ENCODE measurements around the gene SYT1. TPM values are rescaled to one million over a fixed set of nuclear protein-coding genes. Genes with fewer than 3 reads are reported as not detected.

SYT1 gene
- polyA plus RNA-seq, 1 experiment = 6.8 TPM

DNA sequence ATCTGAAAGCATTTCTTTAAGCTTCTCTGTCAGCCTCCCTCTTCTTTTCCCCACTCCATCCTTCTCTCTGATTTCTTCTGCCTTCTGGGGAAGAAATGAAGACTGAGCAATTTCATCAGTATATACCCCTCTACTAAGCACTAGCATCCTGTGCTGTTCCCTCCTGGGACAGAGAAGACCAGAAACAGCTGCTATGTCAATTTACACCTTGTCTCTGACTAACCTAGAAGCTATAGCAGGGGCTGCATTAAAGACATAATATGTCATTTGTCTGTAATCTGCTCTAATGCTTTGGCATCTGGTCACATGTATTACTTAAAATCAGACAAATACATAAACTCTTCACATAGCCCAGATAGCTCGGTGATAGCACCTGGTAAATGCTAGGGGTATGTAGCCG, 529.3 kb downstream of the SYT1 start:
- Histone ChIP-seq H3K27ac (ENCODE audit: low read depth, low read length) (no peak overlapping the region), H3K27me3 (ENCODE audit: control insufficient read depth, insufficient read depth, low read length) (no peaks in the 10 kb centered on the region), H3K4me3 (ENCODE audit: low read depth, low read length) (no peak overlapping the region), H3K9me3 (ENCODE audit: control insufficient read depth, insufficient read depth, low read length) (no peaks in the 10 kb centered on the region)
- no peak for DNase-seq (ENCODE audit: low read depth, low spot score)
- TF ChIP-seq, protein P1, sequence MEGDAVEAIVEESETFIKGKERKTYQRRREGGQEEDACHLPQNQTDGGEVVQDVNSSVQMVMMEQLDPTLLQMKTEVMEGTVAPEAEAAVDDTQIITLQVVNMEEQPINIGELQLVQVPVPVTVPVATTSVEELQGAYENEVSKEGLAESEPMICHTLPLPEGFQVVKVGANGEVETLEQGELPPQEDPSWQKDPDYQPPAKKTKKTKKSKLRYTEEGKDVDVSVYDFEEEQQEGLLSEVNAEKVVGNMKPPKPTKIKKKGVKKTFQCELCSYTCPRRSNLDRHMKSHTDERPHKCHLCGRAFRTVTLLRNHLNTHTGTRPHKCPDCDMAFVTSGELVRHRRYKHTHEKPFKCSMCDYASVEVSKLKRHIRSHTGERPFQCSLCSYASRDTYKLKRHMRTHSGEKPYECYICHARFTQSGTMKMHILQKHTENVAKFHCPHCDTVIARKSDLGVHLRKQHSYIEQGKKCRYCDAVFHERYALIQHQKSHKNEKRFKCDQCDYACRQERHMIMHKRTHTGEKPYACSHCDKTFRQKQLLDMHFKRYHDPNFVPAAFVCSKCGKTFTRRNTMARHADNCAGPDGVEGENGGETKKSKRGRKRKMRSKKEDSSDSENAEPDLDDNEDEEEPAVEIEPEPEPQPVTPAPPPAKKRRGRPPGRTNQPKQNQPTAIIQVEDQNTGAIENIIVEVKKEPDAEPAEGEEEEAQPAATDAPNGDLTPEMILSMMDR (IDR thresholded peaks at IDR 0.05; ENCODE audit: low read depth, low read length) = no peak
- ChIA-PET CTCF (no interaction called here), POLR2A (no interaction called here)

DNA sequence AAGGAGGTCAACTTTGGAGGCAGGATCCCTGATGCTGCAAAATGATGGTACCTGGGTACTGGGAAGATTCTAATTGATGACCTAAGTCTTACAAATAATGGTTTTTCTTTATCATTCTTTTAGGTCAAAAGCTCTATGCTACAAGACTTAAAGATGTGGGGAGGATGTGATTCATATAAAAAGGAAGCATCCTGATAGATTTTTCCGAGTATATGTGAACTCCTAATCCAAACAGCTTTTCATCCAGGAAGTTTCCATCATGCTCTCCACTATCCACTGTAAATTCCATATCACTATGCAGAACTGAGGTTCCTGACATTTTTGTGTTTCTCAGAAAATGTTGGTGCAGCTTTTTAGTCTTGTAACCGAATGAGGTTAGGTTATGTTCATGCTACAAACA, 533.0 kb downstream of the SYT1 start:
- H3K27ac ChIP-seq (ENCODE audit: low read depth, low read length) = no peak overlapping the region
- H3K4me3 ChIP-seq (ENCODE audit: low read depth, low read length) = no peak overlapping the region
- H3K9me3 ChIP-seq (ENCODE audit: control insufficient read depth, insufficient read depth, low read length) = no peaks in the 10 kb centered on the region
- H3K27me3 ChIP-seq (ENCODE audit: control insufficient read depth, insufficient read depth, low read length) = no peaks in the 10 kb centered on the region
- TF ChIP-seq, protein P1 (IDR thresholded peaks at IDR 0.05; ENCODE audit: low read depth, low read length) = no peak
- CTCF ChIA-PET = no interaction called here
- POLR2A ChIA-PET = no interaction called here
- DNase-seq (ENCODE audit: low read depth, low spot score) = no peak

DNA sequence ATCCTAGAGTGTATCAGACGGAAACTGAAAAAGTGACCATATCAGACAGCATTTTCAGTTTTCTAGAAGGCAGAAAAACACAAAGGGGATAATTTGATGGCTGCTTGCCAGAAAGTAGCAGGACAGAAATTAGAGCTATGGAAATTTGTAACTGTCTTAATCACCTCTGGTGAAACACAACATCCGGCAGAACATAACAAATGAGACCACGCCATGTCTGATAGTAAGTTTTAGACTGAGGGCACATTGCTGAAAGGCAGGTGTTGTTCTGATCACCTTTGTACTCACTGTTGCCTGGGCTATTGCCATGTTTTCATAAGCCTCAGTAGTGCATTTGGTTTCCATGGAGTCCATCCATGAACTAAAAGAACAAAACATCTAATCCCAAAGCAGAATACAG, 535.9 kb downstream of the SYT1 start:
- H3K27ac ChIP-seq (ENCODE audit: low read depth, low read length) = no peak overlapping the region
- no peak for DNase-seq (ENCODE audit: low read depth, low spot score)
- TF ChIP-seq, protein P1 (IDR thresholded peaks at IDR 0.05; ENCODE audit: low read depth, low read length) = no peak
- ChIA-PET POLR2A (interaction anchor here (0.5 kb wide), 1 partner anchor 383 kb away, joined by 4 read pairs; no protein-coding TSS in a partner anchor), CTCF (interaction anchor here (1.6 kb wide), 1 partner anchor 338 kb away, joined by 7 read pairs; no protein-coding TSS in a partner anchor)
- no peak overlapping the region for H3K4me3 ChIP-seq (ENCODE audit: low read depth, low read length)
- no peaks in the 10 kb centered on the region for H3K27me3 ChIP-seq (ENCODE audit: control insufficient read depth, insufficient read depth, low read length)
- no peaks in the 10 kb centered on the region for H3K9me3 ChIP-seq (ENCODE audit: control insufficient read depth, insufficient read depth, low read length)

DNA sequence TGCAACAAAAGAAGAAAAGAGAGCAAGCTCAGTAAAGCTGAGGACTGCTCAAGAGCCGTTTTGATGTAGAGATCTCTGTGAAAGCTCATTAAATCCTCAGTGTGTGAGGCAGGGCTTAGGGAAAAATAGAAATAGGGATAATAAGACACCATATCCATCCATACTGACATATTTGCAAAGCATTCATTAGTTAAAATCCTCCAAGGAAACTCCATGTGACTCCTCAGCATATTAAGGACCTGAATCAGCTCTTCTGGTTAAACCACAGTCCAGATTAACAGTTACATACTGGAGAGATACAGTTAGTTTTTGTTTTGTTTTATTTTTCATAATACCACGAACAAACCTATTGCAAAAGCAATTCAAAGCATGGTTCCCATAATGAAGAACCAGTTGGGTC, 538.0 kb downstream of the SYT1 start:
- no peak for DNase-seq (ENCODE audit: low read depth, low spot score)
- Histone ChIP-seq H3K4me3 (ENCODE audit: low read depth, low read length) (no peak overlapping the region), H3K27ac (ENCODE audit: low read depth, low read length) (no peak overlapping the region), H3K27me3 (ENCODE audit: control insufficient read depth, insufficient read depth, low read length) (no peaks in the 10 kb centered on the region), H3K9me3 (ENCODE audit: control insufficient read depth, insufficient read depth, low read length) (no peaks in the 10 kb centered on the region)
- TF ChIP-seq, protein P1 (IDR thresholded peaks at IDR 0.05; ENCODE audit: low read depth, low read length) = no peak
- POLR2A ChIA-PET = no interaction called here
- CTCF ChIA-PET = interaction anchor here (1.0 to 1.5 kb wide), 2 partner anchors 17 to 336 kb away, joined by 3 to 6 read pairs; no protein-coding TSS in a partner anchor

DNA sequence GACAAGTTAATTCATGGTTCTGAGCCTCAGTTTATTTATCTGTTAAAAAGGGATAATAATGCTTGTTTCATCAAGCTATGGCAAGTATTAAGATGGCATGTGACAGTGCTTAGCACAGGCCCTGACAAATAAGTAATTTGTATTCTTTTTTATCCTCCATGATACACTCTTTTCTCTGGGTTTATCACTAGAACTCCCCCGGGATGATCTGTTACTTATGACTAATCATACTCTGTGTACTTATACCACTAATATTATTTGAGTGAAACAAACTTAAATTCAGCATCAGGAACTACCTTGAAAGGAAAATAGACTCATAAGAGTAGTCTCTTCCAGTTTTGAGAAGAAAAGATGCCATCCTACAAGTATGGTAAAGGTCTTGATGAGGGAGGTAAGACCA, 542.4 kb downstream of the SYT1 start:
- no peak for DNase-seq (ENCODE audit: low read depth, low spot score)
- H3K9me3 ChIP-seq (ENCODE audit: control insufficient read depth, insufficient read depth, low read length) = no peaks in the 10 kb centered on the region
- no peak overlapping the region for H3K27ac ChIP-seq (ENCODE audit: low read depth, low read length)
- POLR2A ChIA-PET = no interaction called here
- CTCF ChIA-PET = interaction anchor here (1.0 to 3.0 kb wide), 5 partner anchors 14 to 863 kb away, joined by 4 to 27 read pairs (median 19); no protein-coding TSS in a partner anchor
- no peak overlapping the region for H3K4me3 ChIP-seq (ENCODE audit: low read depth, low read length)
- H3K27me3 ChIP-seq (ENCODE audit: control insufficient read depth, insufficient read depth, low read length) = no peaks in the 10 kb centered on the region
- TF ChIP-seq, protein P1 (IDR thresholded peaks at IDR 0.05; ENCODE audit: low read depth, low read length) = no peak
